WTC11 (cell line): ENCODE results near the gene SOWAHD.

ENCODE experiments used
- NR1H2 ChIP-seq: sonication (generic); formaldehyde crosslinking; IDR thresholded peaks from 2 replicates; pipeline ENCODE4 v1.9.0; 2021; ENCODE audit warnings: mild to moderate bottlenecking, moderate library complexity, missing genetic modification reagents
- TF ChIP-seq, protein P1 (sequence below): fragments of 200-600 bp; IDR thresholded peaks from 2 replicates; pipeline ENCODE4 v1.8.0; 2022; ENCODE audit warnings: antibody characterized with exemption

DNA sequence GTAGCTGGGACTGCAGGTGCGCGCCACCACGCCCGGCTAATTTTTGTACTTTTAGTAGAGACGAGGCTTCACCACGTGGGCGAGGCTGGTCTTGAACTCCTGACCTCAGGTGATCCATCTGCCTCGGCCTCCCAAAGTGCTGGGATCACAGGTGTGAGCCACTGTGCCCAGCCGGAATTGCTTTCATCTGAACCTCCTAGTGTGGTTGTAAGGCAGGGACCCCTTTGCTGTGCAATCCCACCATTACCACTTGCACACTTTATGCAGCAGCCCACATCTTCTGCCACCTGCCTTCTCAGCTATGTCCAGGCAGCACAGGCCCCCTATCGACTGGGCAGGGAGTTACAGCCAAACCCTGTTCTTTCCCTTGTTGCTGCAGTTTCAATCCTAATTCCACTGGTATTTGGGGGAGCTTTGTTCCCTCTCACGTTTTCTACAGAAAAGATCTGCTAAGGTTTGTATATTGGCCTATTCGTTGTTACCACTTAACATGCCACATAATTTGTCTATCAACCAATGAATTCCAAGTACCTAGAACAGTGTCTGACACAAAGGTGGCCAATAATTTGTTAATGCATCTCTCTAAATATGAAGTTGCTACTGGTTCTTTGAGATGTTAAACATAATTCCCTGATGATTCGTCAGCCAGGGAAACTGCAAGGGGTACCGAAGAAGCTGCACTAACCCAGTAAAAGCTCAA lies 26.5 kb downstream of the SOWAHD start:
- TF ChIP-seq, protein P1, sequence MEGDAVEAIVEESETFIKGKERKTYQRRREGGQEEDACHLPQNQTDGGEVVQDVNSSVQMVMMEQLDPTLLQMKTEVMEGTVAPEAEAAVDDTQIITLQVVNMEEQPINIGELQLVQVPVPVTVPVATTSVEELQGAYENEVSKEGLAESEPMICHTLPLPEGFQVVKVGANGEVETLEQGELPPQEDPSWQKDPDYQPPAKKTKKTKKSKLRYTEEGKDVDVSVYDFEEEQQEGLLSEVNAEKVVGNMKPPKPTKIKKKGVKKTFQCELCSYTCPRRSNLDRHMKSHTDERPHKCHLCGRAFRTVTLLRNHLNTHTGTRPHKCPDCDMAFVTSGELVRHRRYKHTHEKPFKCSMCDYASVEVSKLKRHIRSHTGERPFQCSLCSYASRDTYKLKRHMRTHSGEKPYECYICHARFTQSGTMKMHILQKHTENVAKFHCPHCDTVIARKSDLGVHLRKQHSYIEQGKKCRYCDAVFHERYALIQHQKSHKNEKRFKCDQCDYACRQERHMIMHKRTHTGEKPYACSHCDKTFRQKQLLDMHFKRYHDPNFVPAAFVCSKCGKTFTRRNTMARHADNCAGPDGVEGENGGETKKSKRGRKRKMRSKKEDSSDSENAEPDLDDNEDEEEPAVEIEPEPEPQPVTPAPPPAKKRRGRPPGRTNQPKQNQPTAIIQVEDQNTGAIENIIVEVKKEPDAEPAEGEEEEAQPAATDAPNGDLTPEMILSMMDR, result peak; percentile 39
- no peak for TF ChIP-seq NR1H2
